Mesendoderm (in vitro differentiated cells): Measurements from ENCODE around the gene CTXN2.

Experiments used
- DNase-seq: peaks from one replicate; pipeline ENCODE4 v3.0.0; 2013
- H2AK5ac ChIP-seq: 2 replicates; pipeline ENCODE4 v1.6.1; 2013; ENCODE audit warnings: low read length, inconsistent platforms
- H2BK120ac ChIP-seq: 2 replicates; pipeline ENCODE4 v1.6.1; 2013; ENCODE audit warnings: low read depth, mild to moderate bottlenecking, low read length, moderate library complexity, mixed read lengths
- H2BK15ac ChIP-seq: replicated peaks from 2 replicates; pipeline ENCODE4 v1.6.1; 2013; ENCODE audit warnings: low read depth, mild to moderate bottlenecking, moderate library complexity
- H2BK5ac ChIP-seq: 2 replicates; pipeline ENCODE4 v1.6.1; 2013; ENCODE audit warnings: low read length, inconsistent platforms
- H3K18ac ChIP-seq: 2 replicates; pipeline ENCODE4 v1.6.1; 2013; ENCODE audit warnings: mild to moderate bottlenecking, low read length, mixed read lengths
- H3K23ac ChIP-seq: one replicate; pipeline ENCODE4 v1.6.1; 2013; ENCODE audit warnings: low read length
- H3K27ac ChIP-seq: 2 replicates; pipeline ENCODE4 v1.5.1; 2013; ENCODE audit warnings: low read depth, mild to moderate bottlenecking, inconsistent platforms, low read length, moderate library complexity
- H3K27me3 ChIP-seq: 2 replicates; pipeline ENCODE4 v1.6.1; 2013; ENCODE audit warnings: low read length, control low read depth, mild to moderate bottlenecking, inconsistent platforms; ENCODE audit not compliant: insufficient read depth, poor library complexity
- H3K36me3 ChIP-seq: 2 replicates; pipeline ENCODE4 v1.6.1; 2013; ENCODE audit warnings: low read length, inconsistent platforms; ENCODE audit not compliant: control insufficient read depth, insufficient read depth
- H3K4ac ChIP-seq: one replicate; pipeline ENCODE4 v1.6.1; 2013; ENCODE audit warnings: low read depth, mild to moderate bottlenecking, low read length, moderate library complexity
- H3K4me1 ChIP-seq: 2 replicates; pipeline ENCODE4 v1.6.1; 2013; ENCODE audit warnings: low read depth, low read length, inconsistent platforms; ENCODE audit not compliant: control insufficient read depth
- H3K4me2 ChIP-seq: 2 replicates; pipeline ENCODE4 v1.6.1; 2013; ENCODE audit warnings: low read length
- H3K4me3 ChIP-seq: 2 replicates; pipeline ENCODE4 v1.5.1; 2013; ENCODE audit warnings: mild to moderate bottlenecking, low read length
- H3K56ac ChIP-seq: one replicate; pipeline ENCODE4 v1.6.1; 2013; ENCODE audit warnings: low read length
- H3K79me1 ChIP-seq: 2 replicates; pipeline ENCODE4 v1.6.1; 2013; ENCODE audit warnings: low read length, inconsistent platforms
- H3K79me2 ChIP-seq: 2 replicates; pipeline ENCODE4 v1.6.1; 2013; ENCODE audit warnings: mild to moderate bottlenecking, low read length; ENCODE audit not compliant: control insufficient read depth, insufficient read depth
- H3K9ac ChIP-seq: 2 replicates; pipeline ENCODE4 v1.6.1; 2013; ENCODE audit warnings: low read length, inconsistent platforms
- H4K5ac ChIP-seq: one replicate; pipeline ENCODE4 v1.6.1; 2013; ENCODE audit warnings: low read length
- H4K8ac ChIP-seq: one replicate; pipeline ENCODE4 v1.6.1; 2013; ENCODE audit warnings: low read depth, mild to moderate bottlenecking, control low read depth, low read length, moderate library complexity
- WGBS: extraction: QIAGEN DNeasy Blood & Tissue Kit; methylation state at CpG from one replicate; pipeline ENCODE4 v1.1.7; 2013; ENCODE audit warnings: low lambda C conversion rate, missing lambda C conversion rate; ENCODE audit not compliant: insufficient coverage; ENCODE audit errors: extremely low coverage; 5-methylcytosine and 5-hydroxymethylcytosine counted together

Gene CTXN2

DNA sequence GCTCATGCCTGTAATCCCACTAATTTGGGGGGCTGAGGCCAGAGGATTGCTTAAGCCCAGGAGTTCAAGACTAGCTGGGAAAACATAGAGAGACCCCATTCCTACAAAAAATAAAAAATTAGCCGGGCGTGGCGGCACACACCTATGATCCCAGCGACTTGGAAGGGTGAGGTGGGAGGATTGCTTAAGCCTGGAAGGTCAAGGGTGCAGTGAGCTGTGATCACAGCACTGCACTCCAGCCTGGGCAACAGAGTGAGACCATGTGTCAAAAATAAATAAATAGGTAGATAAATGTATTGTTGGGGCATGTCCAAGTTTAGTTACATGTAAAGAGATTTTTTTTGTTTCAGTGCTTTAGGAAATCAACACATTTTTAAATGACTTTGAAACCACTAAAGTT is 51.1 kb downstream of the CTXN2 start:
- Histone ChIP-seq H3K4me2 (no peak overlapping the region), H3K27me3 (no peaks in the 10 kb centered on the region), H2BK5ac (no peak overlapping the region), H2BK120ac (no peak overlapping the region), H3K4me3 (no peak overlapping the region), H4K8ac (no peak overlapping the region), H3K27ac (no peak overlapping the region), H3K4me1 (no peaks in the 10 kb centered on the region), H3K23ac (no peak overlapping the region), H3K56ac (no peak overlapping the region), H2AK5ac (no peak overlapping the region), H3K79me2 (no peaks in the 10 kb centered on the region), H4K5ac (no peak overlapping the region), H3K4ac (no peak overlapping the region), H2BK15ac (no peak overlapping the region), H3K36me3 (no peaks in the 10 kb centered on the region), H3K9ac (no peak overlapping the region), H3K79me1 (no peaks in the 10 kb centered on the region), H3K18ac (no peak overlapping the region)
- WGBS = no CpG with 5 or more reads among the region's 4 CpGs
- DNase-seq = no peak

- Histone ChIP-seq H3K27ac (no peak overlapping the region), H3K36me3 (no peaks in the 10 kb centered on the region)
- DNase-seq = no peak
Measured at GRCh38 chr15:48244921-48245320, 53.5 kb downstream of the CTXN2 start.

DNA sequence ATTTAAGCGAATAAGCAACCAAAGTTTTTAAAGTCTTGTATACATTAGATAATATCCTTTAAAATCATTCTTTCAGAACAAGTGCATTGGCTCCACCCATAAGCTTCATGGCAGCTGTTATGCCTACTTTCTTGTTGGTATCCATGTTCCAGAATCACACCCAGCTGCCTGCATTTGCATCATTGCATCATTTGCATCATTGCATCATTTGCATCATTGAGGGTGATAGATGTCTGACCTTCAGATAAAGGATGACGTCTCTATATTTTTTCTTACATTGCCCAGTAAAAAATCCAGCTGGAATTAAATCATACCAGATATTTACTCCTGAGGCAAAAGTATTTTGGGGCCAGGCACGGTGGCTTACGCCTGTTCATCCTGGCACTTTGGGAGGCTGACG is 56.9 kb downstream of the CTXN2 start:
- Histone ChIP-seq H2AK5ac (no peak overlapping the region), H3K9ac (no peak overlapping the region), H2BK120ac (no peak overlapping the region), H2BK5ac (no peak overlapping the region), H3K27me3 (no peaks in the 10 kb centered on the region), H2BK15ac (no peak overlapping the region), H3K4me3 (no peak overlapping the region), H3K4ac (no peak overlapping the region), H3K36me3 (no peaks in the 10 kb centered on the region), H3K18ac (no peak overlapping the region), H3K4me1 (peaks cover 2% of the 10 kb centered on the region), H3K56ac (no peak overlapping the region), H4K8ac (no peak overlapping the region), H3K79me2 (no peaks in the 10 kb centered on the region), H3K23ac (no peak overlapping the region), H4K5ac (no peak overlapping the region), H3K27ac (no peak overlapping the region), H3K4me2 (no peak overlapping the region), H3K79me1 (no peaks in the 10 kb centered on the region)
- no peak for DNase-seq
- no CpG with 5 or more reads among the region's 5 CpGs for WGBS

More at GRCh38 chr15:48244921-48245320, 53.5 kb downstream of the CTXN2 start:
- Histone ChIP-seq H3K18ac (no peak overlapping the region), H3K4me1 (no peaks in the 10 kb centered on the region), H4K5ac (no peak overlapping the region), H3K56ac (no peak overlapping the region), H2BK5ac (no peak overlapping the region), H3K27me3 (no peaks in the 10 kb centered on the region), H3K79me1 (no peaks in the 10 kb centered on the region), H2BK120ac (no peak overlapping the region), H2AK5ac (no peak overlapping the region), H3K4me3 (no peak overlapping the region), H2BK15ac (no peak overlapping the region), H3K4ac (no peak overlapping the region), H3K79me2 (no peaks in the 10 kb centered on the region), H3K4me2 (no peak overlapping the region), H3K23ac (no peak overlapping the region), H4K8ac (no peak overlapping the region), H3K9ac (no peak overlapping the region)
- WGBS = no CpG with 5 or more reads among the region's 1 CpG

DNA sequence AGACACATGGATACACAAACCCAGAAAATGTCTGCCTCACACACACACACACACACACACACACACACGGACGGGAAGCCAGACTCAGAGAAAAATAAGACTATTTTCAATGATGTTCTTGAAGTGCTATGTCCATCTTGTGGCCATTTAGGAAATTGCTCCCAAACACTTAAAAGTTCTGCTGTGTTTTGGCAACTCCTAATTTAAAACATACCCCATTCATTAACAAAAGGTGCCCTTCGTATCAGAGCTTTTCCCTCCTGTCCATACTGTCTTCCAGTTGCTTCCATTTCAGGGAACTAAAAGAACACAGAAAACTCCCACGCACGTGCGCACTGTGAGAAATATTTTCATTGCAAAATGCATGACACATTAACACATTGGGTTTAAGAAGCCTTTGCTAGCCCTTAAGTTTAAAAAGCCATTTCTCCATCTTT is 59.2 kb downstream of the CTXN2 start:
- no peak overlapping the region for H4K5ac ChIP-seq
- DNase-seq = peak; percentile 87
- no peak overlapping the region for H3K27ac ChIP-seq
- H3K56ac ChIP-seq = peak overlapping the region; percentile 54
- no peak overlapping the region for H3K23ac ChIP-seq
- H3K18ac ChIP-seq = no peak overlapping the region
- H3K36me3 ChIP-seq = no peaks in the 10 kb centered on the region
- H3K4me3 ChIP-seq = no peak overlapping the region
- H3K9ac ChIP-seq = no peak overlapping the region
- H2BK15ac ChIP-seq = no peak overlapping the region
- H3K27me3 ChIP-seq = no peaks in the 10 kb centered on the region
- H3K4ac ChIP-seq = no peak overlapping the region
- no peaks in the 10 kb centered on the region for H3K79me1 ChIP-seq
- no CpG with 5 or more reads among the region's 6 CpGs for WGBS
- peaks cover 2% of the 10 kb centered on the region for H3K4me1 ChIP-seq
- no peak overlapping the region for H2AK5ac ChIP-seq
- no peak overlapping the region for H2BK120ac ChIP-seq
- no peak overlapping the region for H2BK5ac ChIP-seq
- no peak overlapping the region for H4K8ac ChIP-seq
- no peaks in the 10 kb centered on the region for H3K79me2 ChIP-seq
- H3K4me2 ChIP-seq = no peak overlapping the region

DNA sequence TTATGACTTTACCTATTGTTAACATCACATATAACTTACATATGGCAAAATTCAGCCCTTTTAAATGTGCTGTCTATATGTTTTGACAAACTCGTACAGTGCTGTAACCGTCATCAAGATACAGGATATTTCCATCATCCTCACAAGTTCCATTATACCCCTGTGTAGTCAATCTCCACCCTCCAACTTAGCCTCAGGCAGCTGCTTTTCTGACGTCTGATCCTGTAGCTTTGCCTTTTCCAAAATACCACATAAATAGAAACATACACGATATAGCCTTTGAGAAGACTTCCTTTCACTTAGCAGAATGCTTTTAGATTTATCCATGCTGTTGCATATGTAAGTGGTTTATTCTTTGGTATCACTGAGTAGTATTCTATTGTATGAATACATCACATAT is 61.7 kb downstream of the CTXN2 start:
- no CpG with 5 or more reads among the region's 4 CpGs for WGBS

More for the DNA sequence above, 61.7 kb downstream of the CTXN2 start:
- H3K18ac ChIP-seq = no peak overlapping the region
- no peak overlapping the region for H2AK5ac ChIP-seq
- no peak overlapping the region for H2BK15ac ChIP-seq
- no peak overlapping the region for H3K23ac ChIP-seq
- H3K79me1 ChIP-seq = no peaks in the 10 kb centered on the region
- no peak overlapping the region for H3K9ac ChIP-seq
- DNase-seq = no peak
- no peak overlapping the region for H3K56ac ChIP-seq
- peaks cover 2% of the 10 kb centered on the region for H3K4me1 ChIP-seq
- no peak overlapping the region for H3K27ac ChIP-seq
- no peak overlapping the region for H4K8ac ChIP-seq
- H2BK120ac ChIP-seq = no peak overlapping the region
- H3K4me2 ChIP-seq = no peak overlapping the region
- H2BK5ac ChIP-seq = no peak overlapping the region
- H3K79me2 ChIP-seq = no peaks in the 10 kb centered on the region
- H3K4ac ChIP-seq = no peak overlapping the region
- H3K36me3 ChIP-seq = no peaks in the 10 kb centered on the region
- H3K4me3 ChIP-seq = no peak overlapping the region
- no peak overlapping the region for H4K5ac ChIP-seq
- no peaks in the 10 kb centered on the region for H3K27me3 ChIP-seq
